ENCODE results near the gene GUCA1A. TPM values are rescaled to one million over a fixed set of nuclear protein-coding genes. Genes with fewer than 3 reads are reported as not detected.

Gene GUCA1A
- total RNA-seq, 6 donors from 2014 or later, result not detected

DNA sequence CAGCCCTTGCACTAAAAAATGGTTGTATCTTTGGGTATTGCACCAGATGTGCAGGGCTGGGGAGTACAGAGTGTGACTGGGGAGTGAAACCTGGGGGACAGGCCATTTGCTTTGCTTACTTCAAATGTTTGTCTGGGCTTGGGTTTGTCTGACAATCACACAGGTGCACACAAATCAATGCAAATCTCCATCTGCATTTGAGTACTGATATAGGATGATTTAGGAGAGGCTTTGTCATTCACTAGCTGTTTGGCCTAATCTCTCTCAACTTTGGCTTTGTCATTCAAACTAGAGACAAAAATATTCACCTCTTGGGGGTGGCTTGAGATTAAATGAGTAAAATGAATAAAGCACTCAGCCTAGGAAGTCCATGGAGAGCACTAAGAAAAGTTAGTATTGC lies 3.8 kb downstream of the GUCA1A start:
- Histone ChIP-seq H3K36me3 (no peaks in the 10 kb centered on the region), H3K27ac (no peak overlapping the region), H3K4me3 (no peak overlapping the region), H3K27me3 (no peaks in the 10 kb centered on the region), H3K4me1 (peaks cover 0 to 3% (median 0%) of the 10 kb centered on the region in 4 donors), H3K9me3 (no peaks in the 10 kb centered on the region)
- TF ChIP-seq POLR2AphosphoS5 (IDR thresholded peaks at IDR 0.05), result no peak
- TF ChIP-seq, protein P1, sequence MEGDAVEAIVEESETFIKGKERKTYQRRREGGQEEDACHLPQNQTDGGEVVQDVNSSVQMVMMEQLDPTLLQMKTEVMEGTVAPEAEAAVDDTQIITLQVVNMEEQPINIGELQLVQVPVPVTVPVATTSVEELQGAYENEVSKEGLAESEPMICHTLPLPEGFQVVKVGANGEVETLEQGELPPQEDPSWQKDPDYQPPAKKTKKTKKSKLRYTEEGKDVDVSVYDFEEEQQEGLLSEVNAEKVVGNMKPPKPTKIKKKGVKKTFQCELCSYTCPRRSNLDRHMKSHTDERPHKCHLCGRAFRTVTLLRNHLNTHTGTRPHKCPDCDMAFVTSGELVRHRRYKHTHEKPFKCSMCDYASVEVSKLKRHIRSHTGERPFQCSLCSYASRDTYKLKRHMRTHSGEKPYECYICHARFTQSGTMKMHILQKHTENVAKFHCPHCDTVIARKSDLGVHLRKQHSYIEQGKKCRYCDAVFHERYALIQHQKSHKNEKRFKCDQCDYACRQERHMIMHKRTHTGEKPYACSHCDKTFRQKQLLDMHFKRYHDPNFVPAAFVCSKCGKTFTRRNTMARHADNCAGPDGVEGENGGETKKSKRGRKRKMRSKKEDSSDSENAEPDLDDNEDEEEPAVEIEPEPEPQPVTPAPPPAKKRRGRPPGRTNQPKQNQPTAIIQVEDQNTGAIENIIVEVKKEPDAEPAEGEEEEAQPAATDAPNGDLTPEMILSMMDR (IDR thresholded peaks at IDR 0.05), result no peak
- TF ChIP-seq POLR2A (IDR thresholded peaks at IDR 0.05), result no peak
- no peak for TF ChIP-seq EP300 (IDR thresholded peaks at IDR 0.05)
- no peak for ATAC-seq (ENCODE audit: low FRiP score in 2 of 2)
- no peak for DNase-seq

DNA sequence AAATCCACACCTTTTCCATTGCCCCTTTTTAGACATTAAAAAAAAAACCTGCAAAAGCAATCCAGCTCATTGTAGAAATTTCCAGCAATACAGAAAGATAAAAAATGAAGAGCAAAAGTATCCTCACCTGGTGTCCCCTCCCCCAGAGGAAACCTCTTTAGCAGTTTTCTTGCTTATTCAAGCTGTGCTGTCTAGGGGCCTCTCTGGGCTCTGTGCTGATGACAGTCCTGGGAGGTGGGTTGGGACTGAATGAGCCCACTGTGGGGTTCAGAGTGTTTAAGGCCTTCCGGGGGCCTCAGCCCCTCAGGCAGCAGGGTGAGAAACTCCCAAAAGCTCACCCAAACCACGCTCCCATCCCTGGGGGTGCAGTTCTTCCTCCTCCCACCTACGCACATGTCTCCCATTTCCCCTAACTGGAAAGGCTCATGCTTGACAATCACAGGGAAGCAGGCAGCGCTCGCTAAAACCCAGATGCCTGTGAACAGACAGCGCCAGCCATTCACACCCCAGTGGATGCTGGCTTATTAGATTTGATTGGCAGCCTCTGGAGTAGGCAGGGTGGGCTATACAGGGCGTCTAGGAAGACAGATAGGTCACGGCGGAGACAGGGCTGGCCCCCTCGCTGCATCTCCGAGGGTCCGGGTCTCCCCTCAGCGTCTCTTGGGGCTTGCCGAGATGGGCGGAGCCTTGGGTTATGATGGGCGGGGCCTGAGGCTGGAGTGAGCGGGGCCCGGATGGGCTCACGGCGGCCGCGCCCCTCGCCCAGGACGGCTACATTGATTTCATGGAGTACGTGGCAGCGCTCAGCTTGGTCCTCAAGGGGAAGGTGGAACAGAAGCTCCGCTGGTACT lies 4.6 kb downstream of the GUCA1A start:
- Histone ChIP-seq H3K4me3 (no peak overlapping the region), H3K9me3 (no peaks in the 10 kb centered on the region), H3K36me3 (no peaks in the 10 kb centered on the region), H3K27ac (no peak overlapping the region), H3K27me3 (no peaks in the 10 kb centered on the region), H3K4me1 (peaks cover 0 to 3% (median 0%) of the 10 kb centered on the region in 4 donors)
- TF ChIP-seq EP300 (IDR thresholded peaks at IDR 0.05), result no peak
- TF ChIP-seq, protein P1 (IDR thresholded peaks at IDR 0.05), result no peak
- WGBS, 2 donors, result 48 to 66% methylated on average over 7 to 9 of the region's 27 CpGs
- ATAC-seq (ENCODE audit: low FRiP score in 2 of 2), result no peak
- DNase-seq, result no peak

DNA sequence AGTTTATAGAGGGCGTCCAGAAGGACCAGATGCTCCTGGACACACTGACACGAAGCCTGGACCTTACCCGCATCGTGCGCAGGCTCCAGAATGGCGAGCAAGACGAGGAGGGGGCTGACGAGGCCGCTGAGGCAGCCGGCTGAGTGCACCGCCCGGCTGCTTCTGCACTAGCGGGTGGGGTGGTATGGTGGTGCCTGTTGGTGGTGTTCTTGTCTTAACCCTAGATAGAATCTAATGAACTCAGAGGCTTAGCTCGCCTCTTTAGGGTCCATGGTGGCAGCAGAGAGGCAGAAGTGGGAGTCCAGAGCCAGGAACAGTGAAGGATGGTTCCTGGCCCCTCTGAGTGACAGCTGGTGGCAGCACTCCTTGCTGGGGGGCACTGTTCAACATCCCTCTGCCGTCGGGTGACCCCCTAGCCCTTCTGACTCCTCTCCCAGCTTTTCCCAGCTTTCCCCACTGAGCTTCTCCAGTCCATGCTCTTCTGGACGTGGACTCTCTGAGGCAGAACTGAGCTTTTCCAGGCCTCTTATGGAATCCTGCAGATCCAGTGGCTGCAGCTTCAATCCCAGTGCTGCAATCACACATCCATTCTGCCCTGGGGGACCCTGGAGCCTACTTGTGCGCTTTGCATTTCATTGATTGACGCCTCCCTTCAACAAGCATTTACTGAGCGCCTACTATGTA lies 6.2 kb downstream of the GUCA1A start:
- no peak for TF ChIP-seq EP300 (IDR thresholded peaks at IDR 0.05)
- TF ChIP-seq, protein P1 (IDR thresholded peaks at IDR 0.05), result no peak
- TF ChIP-seq POLR2A (IDR thresholded peaks at IDR 0.05), result no peak
- no peak for TF ChIP-seq POLR2AphosphoS5 (IDR thresholded peaks at IDR 0.05)
- H3K4me1 ChIP-seq, result peaks cover 0 to 3% (median 0%) of the 10 kb centered on the region in 4 donors
- ATAC-seq (ENCODE audit: low FRiP score in 2 of 2) (no peak), DNase-seq (no peak)
- WGBS, 2 donors, result 85 to 89% methylated on average over 20 of the region's 20 CpGs
- no peak overlapping the region for H3K27ac ChIP-seq
- no peak overlapping the region for H3K4me3 ChIP-seq
- H3K36me3 ChIP-seq, result no peaks in the 10 kb centered on the region
- no peaks in the 10 kb centered on the region for H3K27me3 ChIP-seq
- no peaks in the 10 kb centered on the region for H3K9me3 ChIP-seq

DNA sequence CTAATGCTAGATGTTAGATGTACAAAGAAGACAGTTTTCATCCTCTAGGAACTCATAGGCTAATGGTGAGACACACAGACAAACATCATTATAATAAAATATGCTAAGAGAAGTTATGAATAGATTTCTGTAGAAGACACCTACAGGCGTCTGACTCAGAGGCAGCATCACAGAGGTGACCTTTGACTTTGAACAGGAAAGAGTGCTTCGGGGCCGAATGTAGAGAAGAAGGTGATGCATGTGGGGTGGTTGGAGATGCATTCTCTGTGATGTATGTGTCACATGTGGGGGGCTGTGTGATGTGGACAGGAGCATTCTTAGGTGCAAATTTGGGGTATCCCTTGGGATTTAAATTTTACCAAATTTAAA lies 6.8 kb downstream of the GUCA1A start:
- H3K27ac ChIP-seq, result no peak overlapping the region
- no peaks in the 10 kb centered on the region for H3K27me3 ChIP-seq
- TF ChIP-seq EP300 (IDR thresholded peaks at IDR 0.05) (no peak), POLR2AphosphoS5 (IDR thresholded peaks at IDR 0.05) (no peak), POLR2A (IDR thresholded peaks at IDR 0.05) (no peak)
- TF ChIP-seq, protein P1 (IDR thresholded peaks at IDR 0.05), result no peak
- H3K36me3 ChIP-seq, result no peaks in the 10 kb centered on the region
- WGBS, 2 donors, result 63 to 80% methylated on average over 3 of the region's 3 CpGs
- peaks cover 0 to 3% (median 0%) of the 10 kb centered on the region in 4 donors for H3K4me1 ChIP-seq
- no peaks in the 10 kb centered on the region for H3K9me3 ChIP-seq
- no peak overlapping the region for H3K4me3 ChIP-seq
- no peak for DNase-seq
- no peak for ATAC-seq (ENCODE audit: low FRiP score in 2 of 2)

All from upper lobe of left lung (tissue), 6 donors.